ENCODE data around the gene TMUB1. TPM values are rescaled to one million over a fixed set of nuclear protein-coding genes. Genes with fewer than 3 reads are reported as not detected.

The TMUB1 gene, protein sequence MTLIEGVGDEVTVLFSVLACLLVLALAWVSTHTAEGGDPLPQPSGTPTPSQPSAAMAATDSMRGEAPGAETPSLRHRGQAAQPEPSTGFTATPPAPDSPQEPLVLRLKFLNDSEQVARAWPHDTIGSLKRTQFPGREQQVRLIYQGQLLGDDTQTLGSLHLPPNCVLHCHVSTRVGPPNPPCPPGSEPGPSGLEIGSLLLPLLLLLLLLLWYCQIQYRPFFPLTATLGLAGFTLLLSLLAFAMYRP
- 31.3 to 61.4 TPM (median 56.8 TPM) in 5 replicates for total RNA-seq (2022; extraction: Qiagen RNA extraction)

GRCh38 chr7:151083071-151083823 is at the start of gene TMUB1:
TMUB1 (minus strand) TSS chr7:151083493; CDS start chr7:151082563, 930 bp downstream.

GRCh38 chr7:151085691-151086620 is 2.7 kb upstream of the TMUB1 start, which contains the start of gene AGAP3:
AGAP3 (plus strand) TSS chr7:151086475; CDS start chr7:151086742, 267 bp downstream.

DNA sequence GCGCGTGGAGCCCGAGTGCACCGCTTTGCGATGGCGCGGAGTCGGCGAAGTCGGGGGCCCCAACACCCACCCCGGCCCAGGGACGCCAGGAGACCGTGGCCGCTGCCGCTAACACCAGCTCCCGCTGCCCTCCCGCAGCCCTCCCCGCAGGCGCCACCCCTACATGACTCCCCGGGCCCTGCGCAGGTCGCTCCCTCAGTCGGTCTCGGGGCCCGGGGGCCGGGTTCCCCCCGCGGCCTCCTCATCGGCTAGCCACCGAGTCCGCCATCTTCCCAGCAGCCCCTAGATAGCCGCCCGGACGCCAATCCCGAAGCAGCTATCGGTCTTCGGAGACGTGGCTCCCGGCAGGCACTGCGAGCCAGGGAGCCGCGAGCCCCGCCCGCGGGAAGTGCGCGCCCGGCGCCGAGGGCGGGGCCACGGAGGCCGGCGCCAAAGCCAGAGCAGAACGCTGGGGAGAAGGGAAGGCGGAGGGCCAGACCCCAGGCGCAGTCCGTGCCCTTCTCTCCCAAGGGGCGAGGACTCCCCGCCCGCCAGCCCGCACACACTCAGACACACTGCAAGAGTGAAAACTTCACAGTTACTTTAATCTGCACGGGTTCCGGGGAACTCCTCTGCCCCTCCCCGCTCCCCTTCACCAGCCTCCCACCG is 2.6 kb downstream of the TMUB1 start, which contains the start of gene FASTK:
TSS of gene FASTK (minus strand) at position 288 of the 648 bp plus-strand sequence. CDS start at position 245, 43 bp downstream.

GRCh38 chr7:151059367-151060112 is 23.8 kb downstream of the TMUB1 start, which contains the start of gene SLC4A2:
SLC4A2 (plus strand) TSS chr7:151059589; CDS start chr7:151061988, 2,399 bp downstream.

DNA sequence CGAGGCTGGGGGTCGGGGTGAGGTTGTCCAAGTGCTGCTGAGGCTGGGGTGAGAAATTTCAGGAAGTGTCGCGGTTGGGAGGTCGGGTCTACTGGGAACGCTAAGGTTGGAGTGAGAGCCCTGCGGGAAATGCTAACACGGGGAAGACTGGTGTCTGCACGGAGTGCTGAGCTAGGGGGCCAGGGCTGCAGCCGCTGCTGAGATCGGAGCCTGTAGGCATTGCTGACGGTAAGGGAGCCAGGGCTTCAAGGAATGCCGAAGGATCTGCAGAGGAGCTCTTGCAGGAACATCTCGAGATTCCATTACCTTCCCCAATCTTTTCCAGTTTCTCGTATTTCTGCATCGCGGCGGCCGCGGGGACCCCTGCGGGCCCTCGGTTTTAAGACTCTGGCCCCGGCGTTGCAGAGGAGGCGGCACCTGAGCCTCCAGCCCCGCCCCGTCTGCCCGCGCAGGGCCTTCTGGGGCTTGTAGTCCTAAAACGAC is 25.7 kb downstream of the TMUB1 start, which contains the start of gene CDK5:
TSS of gene CDK5 (minus strand) at position 392 of the 483 bp plus-strand sequence. CDS start at position 343, 49 bp downstream.

DNA sequence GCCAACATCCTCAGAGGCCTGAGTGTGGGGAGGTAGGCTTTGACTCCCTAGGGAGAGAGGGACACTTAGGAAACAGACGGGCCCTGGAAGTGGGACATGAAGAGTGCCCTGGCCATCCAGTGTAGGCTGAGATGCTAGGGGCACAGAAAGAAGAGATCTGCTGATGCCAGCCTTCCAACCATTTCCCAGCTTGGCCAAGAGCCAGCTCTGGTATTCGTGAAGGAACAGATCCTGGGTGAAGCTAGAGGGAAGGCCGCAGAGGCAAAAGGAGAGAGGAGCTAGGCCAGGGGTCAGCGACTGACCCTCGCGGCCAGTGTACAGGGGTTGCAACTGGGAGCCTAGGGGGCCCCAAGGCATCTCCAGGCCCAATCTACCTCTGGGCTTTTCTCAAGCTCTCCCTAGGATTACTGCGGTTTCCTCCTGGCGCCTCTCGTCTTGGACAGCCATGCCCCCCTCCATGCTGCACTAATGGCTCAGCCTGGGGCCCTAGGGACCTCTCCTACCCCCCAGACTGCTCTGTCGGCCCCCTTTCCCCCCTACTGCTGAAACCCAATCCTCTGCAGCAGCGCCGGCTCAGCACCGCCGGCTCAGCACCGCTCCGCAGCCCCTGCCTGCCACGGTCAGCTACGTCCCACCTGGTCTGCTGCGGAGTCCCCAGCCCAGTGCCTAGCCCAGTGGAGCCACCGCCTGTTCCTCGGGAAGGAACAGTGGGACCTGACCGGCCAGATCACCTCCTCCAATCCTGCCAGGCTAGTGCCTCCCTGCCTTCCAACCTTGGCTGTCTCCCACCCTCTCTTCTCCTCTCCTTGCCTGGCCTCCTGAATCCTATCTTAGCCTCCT is 35.1 kb downstream of the TMUB1 start, which contains the start of gene ASIC3:
TSS of gene ASIC3 (plus strand) at position 556 of the 840 bp plus-strand sequence. CDS start 355 bp downstream, outside the sequence.

Other genes starting within 250 kb of the TMUB1 start
- gene AOC1, start 231.0 kb downstream of the TMUB1 start, total RNA-seq (2022; extraction: Qiagen RNA extraction), result 0.08 TPM in 1 of 5 replicates, not detected in the others
- 3.9 to 6.3 TPM (median 5.7 TPM) in 5 replicates for gene KCNH2, start 105.2 kb downstream of the TMUB1 start, total RNA-seq (2022; extraction: Qiagen RNA extraction)
- gene NOS3, start 92.5 kb downstream of the TMUB1 start, total RNA-seq (2022; extraction: Qiagen RNA extraction), result 0.22 to 0.70 TPM (median 0.42 TPM) in 5 replicates
- 0.39 to 0.69 TPM (median 0.61 TPM) in 5 replicates for gene ATG9B, start 59.0 kb downstream of the TMUB1 start, total RNA-seq (2022; extraction: Qiagen RNA extraction)
- gene ABCB8, start 55.0 kb downstream of the TMUB1 start, total RNA-seq (2022; extraction: Qiagen RNA extraction), result 31.2 to 46.1 TPM (median 43.3 TPM) in 5 replicates
- 3.9 to 11.3 TPM (median 9.0 TPM) in 5 replicates for gene ASIC3, start 35.0 kb downstream of the TMUB1 start, total RNA-seq (2022; extraction: Qiagen RNA extraction)
- gene CDK5, start 25.6 kb downstream of the TMUB1 start, total RNA-seq (2022; extraction: Qiagen RNA extraction), result 30.7 to 35.8 TPM (median 31.2 TPM) in 5 replicates
- 161 to 286 TPM (median 257 TPM) in 5 replicates for gene SLC4A2, start 23.9 kb downstream of the TMUB1 start, total RNA-seq (2022; extraction: Qiagen RNA extraction)
- 46.1 to 78.7 TPM (median 71.2 TPM) in 5 replicates for gene FASTK, start 2.7 kb downstream of the TMUB1 start, total RNA-seq (2022; extraction: Qiagen RNA extraction)
- 42.8 to 62.4 TPM (median 57.0 TPM) in 5 replicates for gene AGAP3, start 3.0 kb upstream of the TMUB1 start, total RNA-seq (2022; extraction: Qiagen RNA extraction)
- 0.09 to 0.22 TPM (median 0.13 TPM) in 4 of 5 replicates, not detected in the other for gene GBX1, start 84.2 kb upstream of the TMUB1 start, total RNA-seq (2022; extraction: Qiagen RNA extraction)
- not detected in 5 replicates for gene ASB10, start 103.8 kb upstream of the TMUB1 start, total RNA-seq (2022; extraction: Qiagen RNA extraction)
- not detected in 5 replicates for gene H2BK1, start 127.0 kb upstream of the TMUB1 start, total RNA-seq (2022; extraction: Qiagen RNA extraction)
- 53.6 to 63.8 TPM (median 60.7 TPM) in 5 replicates for gene ABCF2, start 143.7 kb upstream of the TMUB1 start, total RNA-seq (2022; extraction: Qiagen RNA extraction)
- 31.9 to 48.5 TPM (median 41.8 TPM) in 5 replicates for gene CHPF2, start 149.0 kb upstream of the TMUB1 start, total RNA-seq (2022; extraction: Qiagen RNA extraction)
- 7.5 to 9.0 TPM (median 8.6 TPM) in 5 replicates for gene SMARCD3, start 165.2 kb upstream of the TMUB1 start, total RNA-seq (2022; extraction: Qiagen RNA extraction)